ENCODE measurements around the gene ERI3. TPM values are rescaled to one million over a fixed set of nuclear protein-coding genes. Genes with fewer than 3 reads are reported as not detected.

Gene ERI3
- total RNA-seq, 1 experiment from 2014 or later = 64.6 TPM

GRCh38 chr1:44296806-44297205, 58.3 kb downstream of the ERI3 start:
- peaks cover 26% of the 10 kb centered on the region for H3K36me3 ChIP-seq
- no peak overlapping the region for H3K4me3 ChIP-seq
- H3K9me3 ChIP-seq (replicated peaks) = no peaks in the 10 kb centered on the region
- no peaks in the 10 kb centered on the region for H3K4me1 ChIP-seq (replicated peaks)
- H3K27ac ChIP-seq = no peak overlapping the region
- no peaks in the 10 kb centered on the region for H3K27me3 ChIP-seq (replicated peaks)
- no peak for DNase-seq (ENCODE audit: low read depth in 1 of 2, low spot score in 2 of 2)

GRCh38 chr1:44296086-44296485, 59.0 kb downstream of the ERI3 start:
- Histone ChIP-seq H3K27me3 (replicated peaks) (no peaks in the 10 kb centered on the region), H3K4me1 (replicated peaks) (no peaks in the 10 kb centered on the region), H3K4me3 (no peak overlapping the region), H3K9me3 (replicated peaks) (no peaks in the 10 kb centered on the region), H3K27ac (no peak overlapping the region), H3K36me3 (peaks cover 26% of the 10 kb centered on the region)
- no peak for DNase-seq (ENCODE audit: low read depth in 1 of 2, low spot score in 2 of 2)

GRCh38 chr1:44294588-44295007, 60.5 kb downstream of the ERI3 start:
- Histone ChIP-seq H3K9me3 (replicated peaks) (no peaks in the 10 kb centered on the region), H3K4me3 (no peak overlapping the region), H3K4me1 (replicated peaks) (no peaks in the 10 kb centered on the region), H3K36me3 (peaks cover 30% of the 10 kb centered on the region), H3K27ac (no peak overlapping the region), H3K27me3 (replicated peaks) (no peaks in the 10 kb centered on the region)
- no peak for DNase-seq (ENCODE audit: low read depth in 1 of 2, low spot score in 2 of 2)

- Histone ChIP-seq H3K4me3 (no peak overlapping the region), H3K4me1 (replicated peaks) (no peaks in the 10 kb centered on the region), H3K9me3 (replicated peaks) (no peaks in the 10 kb centered on the region), H3K27me3 (replicated peaks) (no peaks in the 10 kb centered on the region), H3K36me3 (peaks cover 30% of the 10 kb centered on the region), H3K27ac (no peak overlapping the region)
- no peak for DNase-seq (ENCODE audit: low read depth in 1 of 2, low spot score in 2 of 2)
Measured at GRCh38 chr1:44293761-44294315, 61.2 kb downstream of the ERI3 start.

- no peak for DNase-seq (ENCODE audit: low read depth in 1 of 2, low spot score in 2 of 2)
- H3K4me3 ChIP-seq = no peak overlapping the region
Measured at GRCh38 chr1:44292651-44293050, 62.4 kb downstream of the ERI3 start.

GRCh38 chr1:44290250-44291094, 64.6 kb downstream of the ERI3 start:
- no peaks in the 10 kb centered on the region for H3K4me1 ChIP-seq (replicated peaks)
- DNase-seq (ENCODE audit: low read depth in 1 of 2, low spot score in 2 of 2) = no peak
- no peak overlapping the region for H3K27ac ChIP-seq
- peaks cover 19% of the 10 kb centered on the region for H3K36me3 ChIP-seq
- H3K4me3 ChIP-seq = no peak overlapping the region
- no peaks in the 10 kb centered on the region for H3K9me3 ChIP-seq (replicated peaks)
- no peaks in the 10 kb centered on the region for H3K27me3 ChIP-seq (replicated peaks)

More at GRCh38 chr1:44292651-44293050, 62.4 kb downstream of the ERI3 start:
- Histone ChIP-seq H3K27me3 (replicated peaks) (no peaks in the 10 kb centered on the region), H3K36me3 (peaks cover 28% of the 10 kb centered on the region), H3K27ac (no peak overlapping the region), H3K9me3 (replicated peaks) (no peaks in the 10 kb centered on the region), H3K4me1 (replicated peaks) (no peaks in the 10 kb centered on the region)

GRCh38 chr1:44289530-44289929, 65.5 kb downstream of the ERI3 start:
- peaks cover 19% of the 10 kb centered on the region for H3K36me3 ChIP-seq
- H3K27ac ChIP-seq = no peak overlapping the region
- H3K4me1 ChIP-seq (replicated peaks) = no peaks in the 10 kb centered on the region
- no peaks in the 10 kb centered on the region for H3K9me3 ChIP-seq (replicated peaks)
- H3K4me3 ChIP-seq = no peak overlapping the region
- no peak for DNase-seq (ENCODE audit: low read depth in 1 of 2, low spot score in 2 of 2)
- H3K27me3 ChIP-seq (replicated peaks) = no peaks in the 10 kb centered on the region

- Histone ChIP-seq H3K9me3 (replicated peaks) (no peaks in the 10 kb centered on the region), H3K4me3 (no peak overlapping the region), H3K27ac (no peak overlapping the region), H3K36me3 (peaks cover 21% of the 10 kb centered on the region), H3K27me3 (replicated peaks) (no peaks in the 10 kb centered on the region), H3K4me1 (replicated peaks) (no peaks in the 10 kb centered on the region)
- no peak for DNase-seq (ENCODE audit: low read depth in 1 of 2, low spot score in 2 of 2)
Measured at GRCh38 chr1:44288883-44289282, 66.2 kb downstream of the ERI3 start.

- H3K4me1 ChIP-seq (replicated peaks) = no peaks in the 10 kb centered on the region
- H3K36me3 ChIP-seq = peaks cover 12% of the 10 kb centered on the region
- H3K9me3 ChIP-seq (replicated peaks) = no peaks in the 10 kb centered on the region
- H3K27me3 ChIP-seq (replicated peaks) = no peaks in the 10 kb centered on the region
- H3K4me3 ChIP-seq = no peak overlapping the region
- no peak overlapping the region for H3K27ac ChIP-seq
- no peak for DNase-seq (ENCODE audit: low read depth in 1 of 2, low spot score in 2 of 2)
Measured at GRCh38 chr1:44284184-44284583, 70.9 kb downstream of the ERI3 start.

- DNase-seq (ENCODE audit: low read depth in 1 of 2, low spot score in 2 of 2) = no peak
- Histone ChIP-seq H3K27ac (no peak overlapping the region), H3K27me3 (replicated peaks) (no peaks in the 10 kb centered on the region), H3K36me3 (peaks cover 12% of the 10 kb centered on the region), H3K4me3 (no peak overlapping the region), H3K9me3 (replicated peaks) (no peaks in the 10 kb centered on the region), H3K4me1 (replicated peaks) (no peaks in the 10 kb centered on the region)
Measured at GRCh38 chr1:44283524-44284173, 71.4 kb downstream of the ERI3 start.

- no peaks in the 10 kb centered on the region for H3K4me1 ChIP-seq (replicated peaks)
- H3K36me3 ChIP-seq = peaks cover 12% of the 10 kb centered on the region
- H3K9me3 ChIP-seq (replicated peaks) = no peaks in the 10 kb centered on the region
- H3K27me3 ChIP-seq (replicated peaks) = no peaks in the 10 kb centered on the region
- H3K27ac ChIP-seq = no peak overlapping the region
- no peak for DNase-seq (ENCODE audit: low read depth in 1 of 2, low spot score in 2 of 2)
- H3K4me3 ChIP-seq = no peak overlapping the region
Measured at GRCh38 chr1:44282704-44283426, 72.2 kb downstream of the ERI3 start.

- H3K9me3 ChIP-seq (replicated peaks) = no peaks in the 10 kb centered on the region
- H3K36me3 ChIP-seq = peaks cover 9% of the 10 kb centered on the region
- H3K4me3 ChIP-seq = no peak overlapping the region
- no peaks in the 10 kb centered on the region for H3K27me3 ChIP-seq (replicated peaks)
- H3K27ac ChIP-seq = no peak overlapping the region
- H3K4me1 ChIP-seq (replicated peaks) = no peaks in the 10 kb centered on the region
- no peak for DNase-seq (ENCODE audit: low read depth in 1 of 2, low spot score in 2 of 2)
Measured at GRCh38 chr1:44281962-44282703, 72.9 kb downstream of the ERI3 start.

GRCh38 chr1:44276901-44277300, 78.2 kb downstream of the ERI3 start:
- Histone ChIP-seq H3K27ac (no peak overlapping the region), H3K9me3 (replicated peaks) (no peaks in the 10 kb centered on the region)
- no peak for DNase-seq (ENCODE audit: low read depth in 1 of 2, low spot score in 2 of 2)

More at GRCh38 chr1:44276901-44277300, 78.2 kb downstream of the ERI3 start:
- Histone ChIP-seq H3K36me3 (no peaks in the 10 kb centered on the region), H3K27me3 (replicated peaks) (no peaks in the 10 kb centered on the region), H3K4me3 (no peak overlapping the region), H3K4me1 (replicated peaks) (no peaks in the 10 kb centered on the region; the same call in 1 of the 2 replicates)

Data from SJSA1 (cell line).